ENCODE data around the gene PDCD1.
A peak's percentile ranks its signal among the peaks of the same experiment; 100 is the strongest.

Gene PDCD1

DNA sequence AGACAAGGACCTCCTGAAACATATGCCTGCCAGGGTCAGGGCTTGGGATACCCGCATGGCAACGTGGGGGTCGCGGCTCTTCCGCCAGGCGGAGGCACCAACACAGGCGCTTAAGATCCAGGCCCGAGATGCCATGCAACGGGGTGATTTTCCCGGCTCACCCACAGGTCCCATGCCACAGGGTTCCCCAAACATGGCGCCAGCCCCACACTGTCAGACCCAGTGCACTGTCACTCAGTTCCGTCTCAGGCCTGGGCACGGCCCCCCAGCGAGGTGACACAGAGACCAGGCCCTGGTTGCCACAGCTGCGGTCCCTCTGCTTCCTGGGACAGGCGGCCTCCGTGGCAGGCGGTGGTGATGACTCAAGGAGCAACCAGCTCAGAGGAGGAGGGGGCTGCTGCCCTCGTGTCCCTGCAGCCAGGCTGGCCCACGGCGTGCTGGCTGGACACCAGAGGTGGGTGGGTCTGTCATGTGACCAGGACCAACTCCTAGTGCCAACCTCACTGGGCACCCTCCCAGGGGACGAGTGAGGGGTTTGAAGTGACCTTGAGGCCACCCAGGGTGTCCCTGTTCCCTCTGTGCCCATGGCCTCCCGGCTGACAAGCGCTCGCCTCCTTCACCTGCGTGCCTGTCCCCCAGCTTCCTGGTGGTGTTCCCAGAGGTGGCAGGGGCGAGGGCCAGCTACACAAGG, 4.9 kb downstream of the PDCD1 start:
- peak in 1 of 58 donors; percentile 36 for DNase-seq

DNA sequence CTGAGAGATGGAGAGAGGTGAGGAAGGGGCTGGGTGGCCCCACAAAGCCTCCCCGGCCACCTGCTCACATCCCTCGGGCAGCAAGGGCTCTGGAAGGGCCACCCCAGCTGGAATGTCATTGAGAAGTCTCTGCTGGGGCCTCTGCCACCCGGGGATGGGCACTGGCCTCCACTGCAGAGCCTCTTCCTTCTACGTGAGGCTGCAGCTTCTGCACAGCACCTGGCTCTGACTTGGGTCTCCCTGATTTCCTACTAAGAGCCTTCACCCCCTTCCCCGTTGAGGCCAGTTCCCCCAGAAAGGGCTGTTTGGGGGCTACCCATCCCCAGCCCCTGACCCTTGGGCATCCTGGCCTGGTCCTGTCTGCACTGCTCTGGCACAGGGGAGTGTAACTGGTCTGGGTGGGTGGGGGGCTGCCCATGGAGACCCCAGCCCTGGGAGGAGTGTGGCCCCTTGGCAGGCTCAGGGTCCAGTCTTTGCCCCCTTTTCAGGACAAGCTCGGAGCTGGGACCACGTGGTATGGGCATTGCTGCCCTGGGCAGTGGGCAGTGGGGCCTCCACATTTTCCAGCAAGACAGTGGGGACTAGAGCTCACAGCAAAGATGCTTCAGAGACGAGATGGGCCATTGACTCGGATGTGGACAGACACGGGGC, 5.6 kb downstream of the PDCD1 start:
- no peak for DNase-seq

GRCh38 chr2:241852116-241852980, 6.3 kb downstream of the PDCD1 start:
- DNase-seq, result no peak

GRCh38 chr2:241851325-241852115, 7.2 kb downstream of the PDCD1 start:
- no peak for DNase-seq

- no peak for DNase-seq
Measured at GRCh38 chr2:241850544-241851324, 8.0 kb downstream of the PDCD1 start.

- DNase-seq, result no peak
Measured at GRCh38 chr2:241849616-241850543, 8.8 kb downstream of the PDCD1 start.

GRCh38 chr2:241848761-241849615, 9.7 kb downstream of the PDCD1 start:
- DNase-seq, result peak in 2 of 58 donors; percentile 30 to 43

- DNase-seq, result no peak
Measured at GRCh38 chr2:241846406-241846805, 12.3 kb downstream of the PDCD1 start.

GRCh38 chr2:241844831-241845578, 13.7 kb downstream of the PDCD1 start:
- DNase-seq, result no peak

DNA sequence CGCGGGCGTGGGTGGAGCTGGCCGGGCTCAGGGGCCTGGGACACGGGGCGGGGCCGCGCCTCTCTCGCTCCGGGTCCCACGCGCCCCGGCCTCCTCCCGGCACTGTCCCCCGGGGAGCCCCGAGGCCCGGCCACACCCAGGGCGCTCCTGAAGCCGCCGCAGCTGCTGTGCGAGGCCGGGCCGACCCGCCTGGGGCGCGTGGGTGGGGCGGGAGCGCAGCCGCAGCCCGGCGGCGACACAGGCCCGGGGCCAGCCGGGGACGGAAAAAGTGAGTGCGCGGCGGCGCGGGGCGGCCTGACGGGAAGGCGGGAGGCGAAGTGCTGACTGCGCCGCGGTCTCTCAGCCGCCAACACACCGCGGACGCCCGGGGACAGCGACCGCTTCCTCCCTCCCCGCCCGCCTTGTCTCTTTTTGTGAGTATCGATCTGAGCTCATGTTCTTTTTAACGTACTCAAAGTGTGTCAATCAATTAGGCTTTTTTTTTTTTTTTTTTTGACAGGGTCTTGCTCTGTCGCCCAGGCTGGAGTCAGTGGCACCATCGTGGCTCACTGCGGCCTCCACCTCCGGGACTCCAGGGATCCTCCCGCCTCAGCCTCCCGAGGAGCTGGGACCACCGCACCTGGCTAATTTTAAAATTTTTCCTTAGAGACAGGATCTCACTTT, 14.5 kb downstream of the PDCD1 start:
- peak in 7 of 58 donors; percentile 28 to 46 (median 38) for DNase-seq

DNA sequence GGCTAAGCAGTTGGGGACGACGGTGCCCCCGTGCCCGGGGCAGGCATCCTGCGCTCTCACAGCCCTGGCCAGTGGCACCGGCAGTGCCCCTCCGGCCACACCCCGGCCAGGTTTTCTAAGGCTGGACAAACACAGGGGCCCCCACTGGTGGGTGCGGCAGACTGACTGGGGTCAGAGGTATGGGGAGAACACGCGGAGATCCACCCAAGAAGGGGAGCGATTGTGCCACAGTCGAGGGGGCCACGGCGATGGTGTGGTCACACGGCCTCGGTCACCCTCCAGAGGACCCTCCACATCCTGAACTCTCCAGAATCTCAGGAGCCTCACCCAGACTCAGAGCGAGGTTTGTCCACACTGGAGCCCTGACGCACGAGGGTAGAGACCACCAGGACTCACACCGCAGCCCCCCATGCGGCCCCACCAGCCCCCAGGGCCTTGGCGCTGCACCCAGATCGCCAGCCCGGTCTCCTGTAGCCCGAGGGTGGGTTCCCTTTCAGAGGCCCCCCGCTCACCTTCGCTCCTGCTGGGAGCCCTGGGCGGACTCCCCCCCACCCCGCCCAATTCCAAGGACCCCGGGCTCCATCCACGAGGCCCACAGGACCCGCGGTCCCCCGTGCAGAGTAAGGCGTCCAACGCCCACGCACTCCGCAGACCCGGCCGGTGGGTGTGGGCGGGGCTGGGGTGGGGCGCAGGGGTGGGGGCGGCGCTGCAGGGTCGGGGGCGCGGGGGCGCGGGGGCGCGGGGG, 15.2 kb downstream of the PDCD1 start:
- DNase-seq, result peak in 1 of 58 donors; percentile 39

- DNase-seq, result peak in 2 of 58 donors; percentile 13 to 63
Measured at GRCh38 chr2:241842620-241843211, 16.0 kb downstream of the PDCD1 start.

- DNase-seq, result no peak
Measured at GRCh38 chr2:241842067-241842415, 16.7 kb downstream of the PDCD1 start.

- no peak for DNase-seq
Measured at GRCh38 chr2:241841181-241842066, 17.3 kb downstream of the PDCD1 start.
